ENCODE data around the gene CHMP4A. TPM values are rescaled to one million over a fixed set of nuclear protein-coding genes. Genes with fewer than 3 reads are reported as not detected.

CHMP4A gene
- total and polyA plus RNA-seq, 2 of the 13 experiments (the other 11 are each of a cell fraction or from before 2014, with no cell fraction given), result 83.6 to 113 TPM

- no peak for TF ChIP-seq FOXO4 (CRISPR knock-in tag; conservative IDR thresholded peaks at IDR 0.05)
- TF ChIP-seq NFATC3 (CRISPR knock-in tag; IDR thresholded peaks at IDR 0.05), result no peak
- TF ChIP-seq KLF16 (CRISPR knock-in tag; IDR thresholded peaks at IDR 0.05), result peak; percentile 58 to 98; a peak in 2 of 4 replicates
- TF ChIP-seq ZNF710 (CRISPR knock-in tag; IDR thresholded peaks at IDR 0.05; ENCODE audit: borderline replicate concordance), result peak; percentile 98
- no peak; the same call in 1 of the 2 replicates for TF ChIP-seq ZNF841 (CRISPR knock-in tag; IDR thresholded peaks at IDR 0.05; ENCODE audit: borderline replicate concordance)
- TF ChIP-seq ZBTB40 (IDR thresholded peaks at IDR 0.05), result no peak
- peak; percentile 92 for TF ChIP-seq ZBTB40 (CRISPR knock-in tag; IDR thresholded peaks at IDR 0.05)
- TF ChIP-seq ZKSCAN1 (IDR thresholded peaks at IDR 0.05; ENCODE audit: low read length), result no peak
- no peak for TF ChIP-seq ZNF670 (CRISPR knock-in tag; IDR thresholded peaks at IDR 0.05; ENCODE audit: borderline replicate concordance)
- peak; percentile 100 for TF ChIP-seq PHF5A (CRISPR knock-in tag; IDR thresholded peaks at IDR 0.05; ENCODE audit: low read depth, unreplicated experiment)
- TF ChIP-seq PLRG1 (conservative IDR thresholded peaks at IDR 0.05), result no peak
- TF ChIP-seq NKX3-1 (CRISPR knock-in tag; IDR thresholded peaks at IDR 0.05), result peak; percentile 94
These were observed 2.4 kb upstream of the CHMP4A start, which contains the start of gene MDP1 (continued) for GRCh38 chr14:24215495-24216344.

All from HepG2 (cell line).